Panc1 (cell line): Measurements from ENCODE around the gene NPSR1.

ENCODE experiments used
- POLR2AphosphoS5 ChIP-seq: IDR thresholded peaks from 2 replicates; pipeline ENCODE4 v1.6.1; 2012; ENCODE audit warnings: mild to moderate bottlenecking, low read depth, low read length, moderate library complexity
- SIN3A ChIP-seq: IDR thresholded peaks from 2 replicates; pipeline ENCODE4 v1.6.1; 2012; ENCODE audit warnings: low read depth, mild to moderate bottlenecking, low read length, moderate library complexity, borderline replicate concordance; ENCODE audit not compliant: insufficient read depth
- TCF7L2 ChIP-seq: IDR thresholded peaks from 2 replicates; pipeline ENCODE4 v1.6.1; 2011; ENCODE audit warnings: mild to moderate bottlenecking, low read depth, low read length, inconsistent platforms
- TF ChIP-seq, protein P1 (sequence below): fragments of 450-650 bp; IDR thresholded peaks from 2 replicates; pipeline ENCODE4 v1.5.1; 2017; ENCODE audit warnings: mild to moderate bottlenecking
- TF ChIP-seq, protein P2 (sequence below), 2 experiments: IDR thresholded peaks; 2 replicates each; pipeline ENCODE4 v1.6.1; 2011 to 2012; ENCODE audit warnings: low read depth in 2 of 2, control low read depth in 1 of 2, low read length in 1 of 2, mild to moderate bottlenecking in 1 of 2, moderate library complexity in 1 of 2; ENCODE audit not compliant: insufficient read depth in 1 of 2

DNA sequence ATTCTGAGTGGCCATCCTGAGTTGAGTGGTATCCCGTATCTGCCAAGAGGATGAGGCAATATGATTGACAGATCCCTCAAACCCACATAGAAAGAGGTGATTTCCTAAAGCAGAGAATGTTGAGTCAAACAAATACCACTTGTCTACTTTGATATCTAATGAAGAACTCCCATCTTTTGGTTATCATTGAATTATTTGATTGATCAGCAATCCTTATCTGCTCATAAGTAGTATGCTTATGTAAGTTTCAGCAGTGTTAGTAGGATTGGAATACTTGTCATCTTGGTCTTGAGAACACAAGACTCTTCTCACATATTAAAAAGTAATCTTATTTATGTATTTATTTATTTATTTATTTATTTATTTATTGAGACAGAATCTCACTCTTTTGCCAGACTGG, 231.9 kb downstream of the NPSR1 start:
- TF ChIP-seq, protein P1, sequence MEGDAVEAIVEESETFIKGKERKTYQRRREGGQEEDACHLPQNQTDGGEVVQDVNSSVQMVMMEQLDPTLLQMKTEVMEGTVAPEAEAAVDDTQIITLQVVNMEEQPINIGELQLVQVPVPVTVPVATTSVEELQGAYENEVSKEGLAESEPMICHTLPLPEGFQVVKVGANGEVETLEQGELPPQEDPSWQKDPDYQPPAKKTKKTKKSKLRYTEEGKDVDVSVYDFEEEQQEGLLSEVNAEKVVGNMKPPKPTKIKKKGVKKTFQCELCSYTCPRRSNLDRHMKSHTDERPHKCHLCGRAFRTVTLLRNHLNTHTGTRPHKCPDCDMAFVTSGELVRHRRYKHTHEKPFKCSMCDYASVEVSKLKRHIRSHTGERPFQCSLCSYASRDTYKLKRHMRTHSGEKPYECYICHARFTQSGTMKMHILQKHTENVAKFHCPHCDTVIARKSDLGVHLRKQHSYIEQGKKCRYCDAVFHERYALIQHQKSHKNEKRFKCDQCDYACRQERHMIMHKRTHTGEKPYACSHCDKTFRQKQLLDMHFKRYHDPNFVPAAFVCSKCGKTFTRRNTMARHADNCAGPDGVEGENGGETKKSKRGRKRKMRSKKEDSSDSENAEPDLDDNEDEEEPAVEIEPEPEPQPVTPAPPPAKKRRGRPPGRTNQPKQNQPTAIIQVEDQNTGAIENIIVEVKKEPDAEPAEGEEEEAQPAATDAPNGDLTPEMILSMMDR = no peak
- TF ChIP-seq TCF7L2 (no peak), POLR2AphosphoS5 (no peak), SIN3A (no peak)
- TF ChIP-seq, protein P2, sequence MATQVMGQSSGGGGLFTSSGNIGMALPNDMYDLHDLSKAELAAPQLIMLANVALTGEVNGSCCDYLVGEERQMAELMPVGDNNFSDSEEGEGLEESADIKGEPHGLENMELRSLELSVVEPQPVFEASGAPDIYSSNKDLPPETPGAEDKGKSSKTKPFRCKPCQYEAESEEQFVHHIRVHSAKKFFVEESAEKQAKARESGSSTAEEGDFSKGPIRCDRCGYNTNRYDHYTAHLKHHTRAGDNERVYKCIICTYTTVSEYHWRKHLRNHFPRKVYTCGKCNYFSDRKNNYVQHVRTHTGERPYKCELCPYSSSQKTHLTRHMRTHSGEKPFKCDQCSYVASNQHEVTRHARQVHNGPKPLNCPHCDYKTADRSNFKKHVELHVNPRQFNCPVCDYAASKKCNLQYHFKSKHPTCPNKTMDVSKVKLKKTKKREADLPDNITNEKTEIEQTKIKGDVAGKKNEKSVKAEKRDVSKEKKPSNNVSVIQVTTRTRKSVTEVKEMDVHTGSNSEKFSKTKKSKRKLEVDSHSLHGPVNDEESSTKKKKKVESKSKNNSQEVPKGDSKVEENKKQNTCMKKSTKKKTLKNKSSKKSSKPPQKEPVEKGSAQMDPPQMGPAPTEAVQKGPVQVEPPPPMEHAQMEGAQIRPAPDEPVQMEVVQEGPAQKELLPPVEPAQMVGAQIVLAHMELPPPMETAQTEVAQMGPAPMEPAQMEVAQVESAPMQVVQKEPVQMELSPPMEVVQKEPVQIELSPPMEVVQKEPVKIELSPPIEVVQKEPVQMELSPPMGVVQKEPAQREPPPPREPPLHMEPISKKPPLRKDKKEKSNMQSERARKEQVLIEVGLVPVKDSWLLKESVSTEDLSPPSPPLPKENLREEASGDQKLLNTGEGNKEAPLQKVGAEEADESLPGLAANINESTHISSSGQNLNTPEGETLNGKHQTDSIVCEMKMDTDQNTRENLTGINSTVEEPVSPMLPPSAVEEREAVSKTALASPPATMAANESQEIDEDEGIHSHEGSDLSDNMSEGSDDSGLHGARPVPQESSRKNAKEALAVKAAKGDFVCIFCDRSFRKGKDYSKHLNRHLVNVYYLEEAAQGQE (IDR thresholded peaks at IDR 0.05; ENCODE audit: insufficient read depth in 1 of 2, low read depth in 2 of 2, low read length in 1 of 2) = no peak
